Heart left ventricle (tissue), 16 donors: ENCODE data around the gene KNCN. TPM values are rescaled to one million over a fixed set of nuclear protein-coding genes. Genes with fewer than 3 reads are reported as not detected.

ENCODE experiments used
- ATAC-seq, 4 donors: fragments of 200-7000 bp; cut with Tn5 transposase; one replicate each; pipeline ENCODE4 v1.9.1; 2020 to 2022; ENCODE audit warnings: moderate library complexity in 4 of 4, mild to moderate bottlenecking in 3 of 4, moderate number of reproducible peaks in 1 of 4
- DNase-seq, 5 donors: peaks; one replicate each; pipeline ENCODE4 v3.0.0-alpha.2; 2020
- H3K27ac ChIP-seq, 12 donors: fragments of 200-600 bp; sonication (generic) in 4 of 12; one replicate each; pipeline versions ENCODE4 v1.5.0 to v1.8.0; 2016 to 2022; ENCODE audit warnings: mild to moderate bottlenecking in 2 of 12
- H3K27me3 ChIP-seq, 9 donors: fragments of 200-600 bp; sonication (generic) in 2 of 9; one replicate each; pipeline versions ENCODE4 v1.5.1 to v1.8.0; 2016 to 2022; ENCODE audit warnings: mild to moderate bottlenecking in 3 of 9
- H3K36me3 ChIP-seq, 9 donors: fragments of 200-600 bp; sonication (generic) in 2 of 9; one replicate each; pipeline versions ENCODE4 v1.5.0 to v1.8.0; 2018 to 2022; ENCODE audit warnings: mild to moderate bottlenecking in 2 of 9
- H3K4me1 ChIP-seq, 12 donors: fragments of 200-600 bp; sonication (generic) in 4 of 12; one replicate each; pipeline versions ENCODE4 v1.5.0 to v1.8.0; 2016 to 2022; ENCODE audit warnings: mild to moderate bottlenecking in 3 of 12
- H3K4me3 ChIP-seq, 12 donors: fragments of 200-600 bp; sonication (generic) in 4 of 12; one replicate each; pipeline versions ENCODE4 v1.5.0 to v1.8.0; 2017 to 2022; ENCODE audit warnings: mild to moderate bottlenecking in 9 of 12, moderate library complexity in 4 of 12
- H3K9me3 ChIP-seq, 12 donors: fragments of 200-600 bp; sonication (generic) in 4 of 12; one replicate each; pipeline versions ENCODE4 v1.5.0 to v1.8.0; 2016 to 2022; ENCODE audit warnings: mild to moderate bottlenecking in 1 of 12
- POLR2A ChIP-seq, 2 donors: fragments of 450-650 bp; IDR thresholded peaks; one replicate each; pipeline ENCODE4 v1.6.1; 2017; ENCODE audit warnings: antibody characterized with exemption in 2 of 2, mild to moderate bottlenecking in 2 of 2, moderate library complexity in 2 of 2
- WGBS, 4 donors: extraction: QIAGEN DNeasy Blood & Tissue Kit in 2 of 4; methylation state at CpG; one replicate each; pipeline versions ENCODE4 v1.1.5 to v1.1.7; 2013 to 2018; 5-methylcytosine and 5-hydroxymethylcytosine counted together
- intact Hi-C, 10 donors: fragments of 100-400 bp; cut with DNase I; formaldehyde crosslinking; loops; one replicate each; pipeline versions ENCODE4 v1.11.1 to v1.14.2; 2022
- polyA plus RNA-seq, 2 donors: library from polyadenylated mRNA; stranded (reverse); fragments of 200-250 nt; gene quantifications; one replicate each; pipeline ENCODE4 v1.2.3, GENCODE V29; 2013
- total RNA-seq, 9 donors: library from RNA; depleted of rRNA in 2 of 9; stranded (reverse); fragments of >200 nt in 2 of 9; fragmentation: NEBNext Ultra II Directional in 3 of 9; extraction: Animal tissue kit (Norgen Biotek cat#: 25700) in 3 of 9; gene quantifications; one replicate each; pipeline versions ENCODE4 v1.1.0 to v1.2.4, GENCODE V29; 2016 to 2023
- TF ChIP-seq, protein P1 (sequence below), 12 donors: fragments of 200-600 bp; sonication (generic) in 4 of 12; IDR thresholded peaks; one replicate each; pipeline versions ENCODE4 v1.5.0 to v1.8.0; 2018 to 2022; ENCODE audit warnings: antibody characterized with exemption in 12 of 12, mild to moderate bottlenecking in 5 of 12
- donor health status: ischemic (EF 13 %, LVEDD 7.1; RV severe dilation, severe dysfunction).
- donor health status: healthy with polysubstance abuse.
- donor health status: DM: no; HTN: yes; CAD: no.
- donor health status: DM: no; HTN: no; CAD: no.
- donor health status: ischemic (EF 25% LVEDD 6.9; RV normal size, moderate dysfunction).
- donor health status: ischemic (EF 25% LVEDD 5.7; RV mildly dilated, moderate dysfunction).
- donor health status: healthy.
- donor health status: DM: yes; HTN: yes; CAD: no.
- donor health status: ischemic (EF 35%, LVEDD 5.7; RV mildly dilated, moderate dysfunction).
- donor health status: nonischemic (EF 11% LVEDD 7.7; RV severe dilation, severe dysfunction).
- donor health status: DM: yes; HTN: yes; CAD: no.
- donor health status: PGD.
- donor health status: ischemic (EF 29% LVEDD 5.4; RV normal size, mild dysfunction).
- donor health status: nonischemic (EF 23%, LVEDD 6.1; RV moderate dilation, normal function).

The KNCN gene
- total and polyA plus RNA-seq, 11 donors: not detected

DNA sequence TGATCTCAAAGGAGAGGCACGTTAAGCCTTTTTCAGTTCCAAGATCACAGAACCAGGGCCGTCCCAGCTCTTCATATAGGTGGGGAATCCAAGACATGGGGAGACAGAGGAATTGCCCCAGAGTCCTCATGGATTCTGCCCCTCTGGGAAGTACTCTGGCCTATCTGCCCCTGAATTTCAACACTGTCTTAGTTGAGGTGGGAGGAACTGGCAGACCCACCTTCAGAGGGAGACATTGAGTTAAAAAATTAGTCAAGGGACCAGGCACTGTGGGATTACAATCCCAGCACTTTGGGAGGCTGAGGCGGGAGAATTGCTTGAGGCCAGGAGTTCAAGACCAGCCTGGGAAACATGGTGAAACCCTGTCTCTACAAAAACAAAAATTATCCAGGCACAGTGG lies 2.1 kb upstream of the KNCN start:
- Histone ChIP-seq H3K9me3 (no peaks in the 10 kb centered on the region), H3K27ac (no peak overlapping the region), H3K36me3 (peaks cover 0 to 17% (median 6%) of the 10 kb centered on the region in 9 donors), H3K4me3 (no peak overlapping the region), H3K4me1 (peaks cover 0 to 3% (median 0%) of the 10 kb centered on the region in 12 donors), H3K27me3 (peaks cover 0 to 20% (median 0%) of the 10 kb centered on the region in 9 donors)
- no peak for ATAC-seq
- no peak for DNase-seq
- WGBS, 4 donors: 88 to 98% (median 92%) methylated on average over 3 of the region's 3 CpGs
- TF ChIP-seq, protein P1, sequence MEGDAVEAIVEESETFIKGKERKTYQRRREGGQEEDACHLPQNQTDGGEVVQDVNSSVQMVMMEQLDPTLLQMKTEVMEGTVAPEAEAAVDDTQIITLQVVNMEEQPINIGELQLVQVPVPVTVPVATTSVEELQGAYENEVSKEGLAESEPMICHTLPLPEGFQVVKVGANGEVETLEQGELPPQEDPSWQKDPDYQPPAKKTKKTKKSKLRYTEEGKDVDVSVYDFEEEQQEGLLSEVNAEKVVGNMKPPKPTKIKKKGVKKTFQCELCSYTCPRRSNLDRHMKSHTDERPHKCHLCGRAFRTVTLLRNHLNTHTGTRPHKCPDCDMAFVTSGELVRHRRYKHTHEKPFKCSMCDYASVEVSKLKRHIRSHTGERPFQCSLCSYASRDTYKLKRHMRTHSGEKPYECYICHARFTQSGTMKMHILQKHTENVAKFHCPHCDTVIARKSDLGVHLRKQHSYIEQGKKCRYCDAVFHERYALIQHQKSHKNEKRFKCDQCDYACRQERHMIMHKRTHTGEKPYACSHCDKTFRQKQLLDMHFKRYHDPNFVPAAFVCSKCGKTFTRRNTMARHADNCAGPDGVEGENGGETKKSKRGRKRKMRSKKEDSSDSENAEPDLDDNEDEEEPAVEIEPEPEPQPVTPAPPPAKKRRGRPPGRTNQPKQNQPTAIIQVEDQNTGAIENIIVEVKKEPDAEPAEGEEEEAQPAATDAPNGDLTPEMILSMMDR (IDR thresholded peaks at IDR 0.05): no peak
- TF ChIP-seq POLR2A (IDR thresholded peaks at IDR 0.05): no peak
- intact Hi-C loops: loop anchor here in 1 of 10 donors (5.0 kb wide), 1 partner anchor 49 kb away; the partner anchor contains the start of gene MKNK1

GRCh38 chr1:46552357-46553237 lies 1.1 kb upstream of the KNCN start:
- WGBS, 4 donors: 89 to 97% (median 93%) methylated on average over 8 to 10 of the region's 10 CpGs
- intact Hi-C loops: loop anchor here in 1 of 10 donors (5.0 kb wide), 1 partner anchor 50 kb away; the partner anchor contains the start of gene MKNK1
- no peak overlapping the region for H3K4me3 ChIP-seq
- H3K27ac ChIP-seq: no peak overlapping the region
- no peaks in the 10 kb centered on the region for H3K4me1 ChIP-seq
- H3K9me3 ChIP-seq: no peaks in the 10 kb centered on the region
- peaks cover 0 to 25% (median 3%) of the 10 kb centered on the region in 9 donors for H3K27me3 ChIP-seq
- no peak for ATAC-seq
- DNase-seq: no peak
- no peak for TF ChIP-seq POLR2A (IDR thresholded peaks at IDR 0.05)
- TF ChIP-seq, protein P1 (IDR thresholded peaks at IDR 0.05): no peak
- H3K36me3 ChIP-seq: peaks cover 0 to 8% (median 0%) of the 10 kb centered on the region in 9 donors

GRCh38 chr1:46550751-46551231 lies 656 bp downstream of the KNCN start:
- Histone ChIP-seq H3K9me3 (no peaks in the 10 kb centered on the region), H3K4me3 (no peak overlapping the region), H3K27ac (no peak overlapping the region), H3K36me3 (no peaks in the 10 kb centered on the region), H3K4me1 (no peaks in the 10 kb centered on the region), H3K27me3 (peaks cover 0 to 34% (median 4%) of the 10 kb centered on the region in 9 donors)
- intact Hi-C loops: loop anchor here in 1 of 10 donors (5.0 kb wide), 1 partner anchor 52 kb away; the partner anchor contains the start of gene MKNK1
- TF ChIP-seq, protein P1 (IDR thresholded peaks at IDR 0.05): no peak
- no peak for TF ChIP-seq POLR2A (IDR thresholded peaks at IDR 0.05)
- no peak for ATAC-seq
- 51 to 59% (median 58%) methylated on average over 17 of the region's 17 CpGs for WGBS, 4 donors
- DNase-seq: no peak
